Esophagus muscularis mucosa (tissue), 4 donors: ENCODE measurements around the gene CYP17A1. TPM values are rescaled to one million over a fixed set of nuclear protein-coding genes. Genes with fewer than 3 reads are reported as not detected.

Experiments
- DNase-seq: peaks from one replicate; pipeline ENCODE4 v3.0.0-alpha.2; 2017; ENCODE audit errors: extremely low spot score
- H3K27ac ChIP-seq, 4 donors: fragments of 200-600 bp; sonication (generic); replicated peaks in 1 of 4; 1 replicate in 3 of 4; 2 replicates in 1 of 4; pipeline ENCODE4 v1.5.1; 2016 to 2019; ENCODE audit warnings: mild to moderate bottlenecking in 1 of 4
- H3K27me3 ChIP-seq, 4 donors: fragments of 200-600 bp; sonication (generic); one replicate each; pipeline versions ENCODE4 v1.5.1 to v1.6.0; 2016 to 2019
- H3K36me3 ChIP-seq, 4 donors: fragments of 200-600 bp; sonication (generic); one replicate each; pipeline ENCODE4 v1.5.1; 2016 to 2019
- H3K4me1 ChIP-seq, 4 donors: fragments of 200-600 bp; sonication (generic); one replicate each; pipeline ENCODE4 v1.5.1; 2016 to 2019
- H3K4me3 ChIP-seq, 4 donors: fragments of 200-600 bp; sonication (generic); 1 replicate in 2 of 4; 2 replicates in 2 of 4; pipeline ENCODE4 v1.5.1; 2016 to 2019; ENCODE audit warnings: mild to moderate bottlenecking in 4 of 4, moderate library complexity in 1 of 4
- H3K9me3 ChIP-seq, 4 donors: fragments of 200-600 bp; sonication (generic); 1 replicate in 3 of 4; 2 replicates in 1 of 4; pipeline ENCODE4 v1.5.1; 2016 to 2019
- EP300 ChIP-seq: sonication (generic); formaldehyde crosslinking; IDR thresholded peaks from one replicate; pipeline ENCODE4 v1.6.1; 2017; ENCODE audit warnings: antibody characterized with exemption
- POLR2A ChIP-seq: fragments of 450-650 bp; IDR thresholded peaks from one replicate; pipeline ENCODE4 v1.6.1; 2017; ENCODE audit warnings: antibody characterized with exemption, moderate library complexity, mild to moderate bottlenecking, low read depth
- POLR2AphosphoS5 ChIP-seq, 2 donors: sonication (generic); formaldehyde crosslinking; IDR thresholded peaks; one replicate each; pipeline ENCODE4 v1.6.1; 2017; ENCODE audit warnings: antibody characterized with exemption in 2 of 2
- WGBS: methylation state at CpG from one replicate; pipeline ENCODE4 v1.1.5; 2018; 5-methylcytosine and 5-hydroxymethylcytosine counted together
- intact Hi-C: fragments of 100-400 bp; cut with DNase I; formaldehyde crosslinking; loops from one replicate; pipeline ENCODE4 v1.15.1; 2023
- total RNA-seq, 4 donors: library from RNA; depleted of rRNA; stranded (reverse); fragments of >200 nt; gene quantifications; one replicate each; pipeline versions ENCODE4 v1.1.0 to v1.2.1, GENCODE V29; 2016
- TF ChIP-seq, protein P1 (sequence below), 3 experiments: fragments of 200-600 bp in 2 of 3; fragments of 450-650 bp in 1 of 3; sonication (generic) in 2 of 3; IDR thresholded peaks; one replicate each; pipeline ENCODE4 v1.5.1; 2017 to 2019; ENCODE audit warnings: antibody characterized with exemption in 3 of 3, mild to moderate bottlenecking in 2 of 3, moderate library complexity in 1 of 3

The CYP17A1 gene
- total RNA-seq, 4 donors from 2014 or later, result not detected

DNA sequence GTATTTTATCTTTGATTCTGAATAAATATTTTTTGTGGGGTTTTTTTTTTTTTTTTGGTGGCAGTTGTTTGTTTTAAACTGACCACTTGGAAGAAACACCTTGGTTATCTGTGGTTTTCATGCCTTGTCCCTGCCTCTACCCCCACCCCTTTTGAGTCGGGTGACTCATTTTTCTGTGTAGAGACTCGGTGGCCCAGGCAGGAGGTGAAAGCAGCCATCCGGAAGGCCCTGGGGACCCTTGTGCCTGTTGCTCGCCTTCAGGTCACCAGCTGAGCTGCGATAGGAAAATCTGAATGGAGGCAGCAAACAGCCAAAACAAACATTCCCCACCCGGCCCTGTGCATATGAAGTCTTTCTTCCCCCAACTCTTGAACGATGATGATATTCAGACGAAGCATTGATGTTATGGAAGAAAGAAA, 22.8 kb downstream of the CYP17A1 start:
- Histone ChIP-seq H3K27ac (peak overlapping the region; percentile 83 to 94 (median 89)), H3K36me3 (peaks cover 31 to 57% (median 54%) of the 10 kb centered on the region in 4 donors), H3K27me3 (no peaks in the 10 kb centered on the region), H3K4me3 (no peak overlapping the region), H3K9me3 (no peaks in the 10 kb centered on the region), H3K4me1 (peaks cover 41 to 64% (median 46%) of the 10 kb centered on the region in 4 donors)
- intact Hi-C loops, result no loop called here
- 58% methylated on average over 8 of the region's 8 CpGs for WGBS
- DNase-seq, result no peak
- TF ChIP-seq, protein P1, sequence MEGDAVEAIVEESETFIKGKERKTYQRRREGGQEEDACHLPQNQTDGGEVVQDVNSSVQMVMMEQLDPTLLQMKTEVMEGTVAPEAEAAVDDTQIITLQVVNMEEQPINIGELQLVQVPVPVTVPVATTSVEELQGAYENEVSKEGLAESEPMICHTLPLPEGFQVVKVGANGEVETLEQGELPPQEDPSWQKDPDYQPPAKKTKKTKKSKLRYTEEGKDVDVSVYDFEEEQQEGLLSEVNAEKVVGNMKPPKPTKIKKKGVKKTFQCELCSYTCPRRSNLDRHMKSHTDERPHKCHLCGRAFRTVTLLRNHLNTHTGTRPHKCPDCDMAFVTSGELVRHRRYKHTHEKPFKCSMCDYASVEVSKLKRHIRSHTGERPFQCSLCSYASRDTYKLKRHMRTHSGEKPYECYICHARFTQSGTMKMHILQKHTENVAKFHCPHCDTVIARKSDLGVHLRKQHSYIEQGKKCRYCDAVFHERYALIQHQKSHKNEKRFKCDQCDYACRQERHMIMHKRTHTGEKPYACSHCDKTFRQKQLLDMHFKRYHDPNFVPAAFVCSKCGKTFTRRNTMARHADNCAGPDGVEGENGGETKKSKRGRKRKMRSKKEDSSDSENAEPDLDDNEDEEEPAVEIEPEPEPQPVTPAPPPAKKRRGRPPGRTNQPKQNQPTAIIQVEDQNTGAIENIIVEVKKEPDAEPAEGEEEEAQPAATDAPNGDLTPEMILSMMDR (IDR thresholded peaks at IDR 0.05), result no peak
- TF ChIP-seq POLR2AphosphoS5 (IDR thresholded peaks at IDR 0.05) (no peak), EP300 (no peak), POLR2A (no peak)

DNA sequence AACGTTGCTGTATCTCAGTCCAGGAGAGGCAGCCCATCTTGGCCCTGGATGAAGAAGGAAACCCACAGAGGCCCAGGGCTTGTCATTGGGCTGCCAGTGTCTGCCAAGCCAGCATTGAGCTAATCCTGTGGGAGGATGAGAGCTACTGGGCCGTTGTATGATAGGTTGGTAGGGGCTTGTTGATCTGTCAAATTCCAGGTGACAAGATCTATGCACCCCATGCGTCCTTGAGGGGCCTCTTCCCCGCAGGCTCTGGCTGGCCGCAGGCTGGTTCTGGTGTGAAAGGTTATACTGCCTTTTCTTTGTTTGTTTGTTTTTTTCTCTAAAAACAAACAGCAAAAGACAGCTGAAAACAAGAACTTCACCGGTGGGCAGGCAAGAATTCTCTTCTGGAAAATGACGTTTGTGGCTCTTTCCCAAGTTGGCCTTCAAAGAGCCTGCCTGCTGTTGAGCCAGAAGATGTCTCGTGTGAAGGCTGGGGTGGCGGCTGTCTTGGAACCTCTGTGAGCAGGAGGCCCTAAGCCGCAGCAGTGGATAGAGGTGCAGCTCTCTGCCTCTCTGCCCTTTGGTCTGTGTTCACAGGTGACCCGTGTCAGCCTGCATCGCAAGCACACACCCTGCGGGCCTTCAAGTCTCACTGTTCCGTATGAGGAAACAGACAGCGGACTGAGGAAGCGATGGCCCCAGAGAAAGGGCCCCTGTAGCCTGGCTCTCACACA, 23.3 kb downstream of the CYP17A1 start:
- intact Hi-C loops, result no loop called here
- TF ChIP-seq POLR2AphosphoS5 (IDR thresholded peaks at IDR 0.05), result peak in 1 of 2 donors; percentile 6
- TF ChIP-seq POLR2A, result no peak
- H3K27me3 ChIP-seq, result no peaks in the 10 kb centered on the region
- H3K4me1 ChIP-seq, result peaks cover 39 to 67% (median 47%) of the 10 kb centered on the region in 4 donors
- H3K36me3 ChIP-seq, result peaks cover 31 to 58% (median 58%) of the 10 kb centered on the region in 4 donors
- no peak for DNase-seq
- WGBS, result 68% methylated on average over 16 of the region's 16 CpGs
- peak overlapping the region; percentile 83 to 94 (median 89) for H3K27ac ChIP-seq
- no peaks in the 10 kb centered on the region for H3K9me3 ChIP-seq
- no peak overlapping the region for H3K4me3 ChIP-seq

DNA sequence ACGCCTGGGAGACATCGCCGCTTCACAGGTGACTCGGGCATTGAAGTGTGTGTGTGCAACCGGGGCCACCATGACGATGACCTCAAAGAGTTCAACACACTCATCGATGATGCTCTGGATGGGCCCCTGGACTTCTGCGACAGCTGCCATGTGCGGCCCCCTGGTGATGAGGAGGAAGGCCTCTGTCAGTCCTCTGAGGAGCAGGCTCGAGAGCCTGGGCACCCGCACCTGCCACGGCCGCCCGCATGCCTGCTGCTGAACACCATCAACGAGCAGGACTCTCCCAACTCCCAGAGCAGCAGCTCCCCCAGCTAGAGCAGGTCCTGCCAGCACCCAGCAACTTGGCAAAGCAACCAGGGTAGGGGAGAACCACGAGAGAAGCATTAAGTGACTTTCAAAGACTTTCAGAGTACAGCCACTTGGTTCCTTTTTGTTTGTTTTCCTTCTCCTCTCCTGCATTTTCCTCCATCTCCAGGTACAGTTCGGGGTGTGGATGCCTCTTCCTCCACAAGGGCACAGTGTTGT, 24.1 kb downstream of the CYP17A1 start:
- TF ChIP-seq, protein P1 (IDR thresholded peaks at IDR 0.05), result no peak
- WGBS, result 98% methylated on average over 7 of the region's 17 CpGs
- peak overlapping the region; percentile 83 to 94 (median 89) for H3K27ac ChIP-seq
- peaks cover 31 to 59% (median 58%) of the 10 kb centered on the region in 4 donors for H3K36me3 ChIP-seq
- H3K4me1 ChIP-seq, result peaks cover 38 to 63% (median 54%) of the 10 kb centered on the region in 4 donors
- H3K27me3 ChIP-seq, result no peaks in the 10 kb centered on the region
- no peak overlapping the region for H3K4me3 ChIP-seq
- DNase-seq, result no peak
- intact Hi-C loops, result no loop called here
- H3K9me3 ChIP-seq, result no peaks in the 10 kb centered on the region

DNA sequence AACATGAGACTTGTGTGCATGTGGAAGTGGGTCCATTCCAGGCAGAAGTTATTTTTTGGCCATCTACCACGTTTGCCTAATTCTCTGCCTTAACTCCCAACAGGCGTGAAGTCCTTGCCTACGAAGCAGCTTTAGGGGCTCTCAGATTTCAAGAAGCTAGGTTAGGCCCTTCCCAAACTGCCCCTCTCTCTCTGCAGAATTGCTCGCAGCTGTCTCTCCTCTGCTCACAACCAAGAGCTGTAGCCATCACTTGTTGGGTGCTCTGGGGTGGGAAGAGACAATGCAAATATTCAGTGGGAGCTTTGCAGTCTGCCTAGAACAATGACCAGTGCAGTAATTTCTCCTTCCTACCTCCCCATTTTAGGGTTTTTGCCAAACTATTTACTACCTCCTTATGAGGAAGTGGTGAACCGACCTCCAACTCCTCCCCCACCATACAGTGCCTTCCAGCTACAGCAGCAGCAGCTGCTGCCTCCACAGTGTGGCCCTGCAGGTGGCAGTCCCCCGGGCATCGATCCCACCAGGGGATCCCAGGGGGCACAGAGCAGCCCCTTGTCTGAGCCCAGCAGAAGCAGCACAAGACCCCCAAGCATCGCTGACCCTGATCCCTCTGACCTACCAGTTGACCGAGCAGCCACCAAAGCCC, 24.9 kb downstream of the CYP17A1 start:
- no peak for DNase-seq
- Histone ChIP-seq H3K27ac (peak overlapping the region in 3 of 4 donors; percentile 1 to 94 (median 24)), H3K36me3 (peaks cover 31 to 59% (median 58%) of the 10 kb centered on the region in 4 donors), H3K4me3 (no peak overlapping the region), H3K4me1 (peaks cover 38 to 61% (median 54%) of the 10 kb centered on the region in 4 donors), H3K27me3 (no peaks in the 10 kb centered on the region), H3K9me3 (no peaks in the 10 kb centered on the region)
- WGBS, result 91% methylated on average over 6 of the region's 9 CpGs
- intact Hi-C loops, result no loop called here
- TF ChIP-seq POLR2A (no peak), POLR2AphosphoS5 (IDR thresholded peaks at IDR 0.05) (no peak), EP300 (no peak)
- TF ChIP-seq, protein P1 (IDR thresholded peaks at IDR 0.05), result no peak

DNA sequence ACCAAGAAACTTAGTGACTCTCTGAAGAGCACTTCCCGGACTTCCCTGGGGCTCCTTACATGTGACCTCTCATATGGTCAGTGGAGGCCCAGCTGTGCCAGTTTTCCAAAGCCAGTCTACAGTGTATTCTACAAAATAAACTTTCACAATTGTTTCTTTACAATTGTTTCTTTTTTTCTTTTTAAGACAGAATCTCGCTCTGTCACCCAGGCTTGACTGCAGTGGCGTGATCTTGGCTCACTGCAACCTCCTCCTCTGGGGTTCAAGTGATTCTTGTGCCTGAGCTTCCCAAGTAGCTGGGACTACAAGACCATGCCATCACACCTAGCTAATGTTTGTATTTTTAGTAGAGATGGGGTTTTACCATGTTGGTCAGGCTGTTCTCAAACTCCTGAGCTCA, 25.9 kb downstream of the CYP17A1 start:
- intact Hi-C loops, result no loop called here
- peaks cover 31 to 55% (median 45%) of the 10 kb centered on the region in 4 donors for H3K4me1 ChIP-seq
- 95% methylated on average over 3 of the region's 3 CpGs for WGBS

More for the DNA sequence above, 25.9 kb downstream of the CYP17A1 start:
- Histone ChIP-seq H3K36me3 (peaks cover 31 to 63% (median 59%) of the 10 kb centered on the region in 4 donors), H3K27ac (peak overlapping the region in 3 of 4 donors; percentile 1 to 22 (median 9)), H3K27me3 (no peaks in the 10 kb centered on the region), H3K4me3 (no peak overlapping the region), H3K9me3 (no peaks in the 10 kb centered on the region)
- TF ChIP-seq POLR2AphosphoS5 (IDR thresholded peaks at IDR 0.05) (no peak), POLR2A (no peak), EP300 (no peak)
- TF ChIP-seq, protein P1 (IDR thresholded peaks at IDR 0.05), result no peak
- no peak for DNase-seq
